Left hindlimb (tissue), 1 donor: ENCODE results near the gene FGF9.
A peak's percentile ranks its signal among the peaks of the same experiment; 100 is the strongest.

Experiments used
- DNase-seq: peaks from one replicate; pipeline ENCODE4 v3.0.0-alpha.2; 2018

FGF9 gene

GRCh38 chr13:21675095-21675991, 4.5 kb downstream of the FGF9 start:
- peak; percentile 38 for DNase-seq

GRCh38 chr13:21676611-21677021, 5.7 kb downstream of the FGF9 start:
- no peak for DNase-seq

- no peak for DNase-seq
Observed at GRCh38 chr13:21677075-21677623, 6.3 kb downstream of the FGF9 start.

GRCh38 chr13:21683034-21683733, 12.3 kb downstream of the FGF9 start:
- DNase-seq, result no peak

- no peak for DNase-seq
Observed at GRCh38 chr13:21684576-21684975, 13.7 kb downstream of the FGF9 start.

GRCh38 chr13:21685485-21686064, 14.7 kb downstream of the FGF9 start:
- no peak for DNase-seq

- no peak for DNase-seq
Observed at GRCh38 chr13:21686751-21687391, 16.0 kb downstream of the FGF9 start.

- DNase-seq, result no peak
Observed at GRCh38 chr13:21688056-21688455, 17.2 kb downstream of the FGF9 start.

- DNase-seq, result no peak
Observed at GRCh38 chr13:21689097-21689496, 18.2 kb downstream of the FGF9 start.

- DNase-seq, result no peak
Observed at GRCh38 chr13:21690955-21691354, 20.1 kb downstream of the FGF9 start.

GRCh38 chr13:21691500-21691899, 20.6 kb downstream of the FGF9 start:
- DNase-seq, result no peak

GRCh38 chr13:21691928-21692327, 21.1 kb downstream of the FGF9 start:
- DNase-seq, result no peak

- DNase-seq, result no peak
Observed at GRCh38 chr13:21694831-21695230, 24.0 kb downstream of the FGF9 start.

GRCh38 chr13:21695546-21695945, 24.7 kb downstream of the FGF9 start:
- DNase-seq, result no peak

GRCh38 chr13:21696865-21697448, 26.1 kb downstream of the FGF9 start:
- no peak for DNase-seq

GRCh38 chr13:21698817-21699679, 28.2 kb downstream of the FGF9 start:
- DNase-seq, result no peak

- DNase-seq, result no peak
Observed at GRCh38 chr13:21701460-21701859, 30.6 kb downstream of the FGF9 start.

GRCh38 chr13:21703846-21704245, 33.0 kb downstream of the FGF9 start:
- DNase-seq, result no peak

- no peak for DNase-seq
Observed at GRCh38 chr13:21707586-21707985, 36.7 kb downstream of the FGF9 start.

- no peak for DNase-seq
Observed at GRCh38 chr13:21709697-21710096, 38.8 kb downstream of the FGF9 start.

- DNase-seq, result no peak
Observed at GRCh38 chr13:21710163-21710562, 39.3 kb downstream of the FGF9 start.

GRCh38 chr13:21717817-21718216, 46.9 kb downstream of the FGF9 start:
- DNase-seq, result no peak
